ENCODE measurements around the gene ZNF683.

The ZNF683 gene

GRCh38 chr1:26327956-26328362 lies 44.6 kb downstream of the ZNF683 start:
- Histone ChIP-seq H3K4me3 (ENCODE audit: low read depth in 1 of 5, low read length in 5 of 5) (no peak overlapping the region), H3K36me3 (ENCODE audit: control insufficient read depth in 5 of 5, insufficient read depth in 5 of 5, low read length in 5 of 5) (no peaks in the 10 kb centered on the region), H3K9me3 (ENCODE audit: control insufficient read depth in 5 of 5, low read length in 5 of 5) (no peaks in the 10 kb centered on the region), H3K27ac (ENCODE audit: low read depth, low read length) (no peak overlapping the region), H3K9ac (ENCODE audit: low read length in 5 of 5) (no peak overlapping the region), H3K27me3 (ENCODE audit: control insufficient read depth in 5 of 5, insufficient read depth in 4 of 5, low read length in 5 of 5) (peaks cover 3 to 10% (median 7%) of the 10 kb centered on the region in 5 donors), H3K4me1 (ENCODE audit: control insufficient read depth in 5 of 5, insufficient read depth in 5 of 5, low read length in 5 of 5) (peaks cover 0 to 4% (median 4%) of the 10 kb centered on the region in 5 donors)

- H3K9me3 ChIP-seq (ENCODE audit: control insufficient read depth in 5 of 5, low read length in 5 of 5), result no peaks in the 10 kb centered on the region
- no peaks in the 10 kb centered on the region for H3K36me3 ChIP-seq (ENCODE audit: control insufficient read depth in 5 of 5, insufficient read depth in 5 of 5, low read length in 5 of 5)
- peaks cover 3 to 12% (median 8%) of the 10 kb centered on the region in 5 donors for H3K4me1 ChIP-seq (ENCODE audit: control insufficient read depth in 5 of 5, insufficient read depth in 5 of 5, low read length in 5 of 5)
- no peak overlapping the region for H3K9ac ChIP-seq (ENCODE audit: low read length in 5 of 5)
- H3K27me3 ChIP-seq (ENCODE audit: control insufficient read depth in 5 of 5, insufficient read depth in 4 of 5, low read length in 5 of 5), result peaks cover 0 to 5% (median 3%) of the 10 kb centered on the region in 5 donors
- H3K4me3 ChIP-seq (ENCODE audit: low read depth in 1 of 5, low read length in 5 of 5), result no peak overlapping the region
- H3K27ac ChIP-seq (ENCODE audit: low read depth, low read length), result no peak overlapping the region
Observed at GRCh38 chr1:26324550-26324949, 48.0 kb downstream of the ZNF683 start.

GRCh38 chr1:26323382-26323781 lies 49.2 kb downstream of the ZNF683 start:
- Histone ChIP-seq H3K9ac (ENCODE audit: low read length in 5 of 5) (no peak overlapping the region), H3K27me3 (ENCODE audit: control insufficient read depth in 5 of 5, insufficient read depth in 4 of 5, low read length in 5 of 5) (peaks cover 0 to 5% (median under 1%) of the 10 kb centered on the region in 5 donors), H3K27ac (ENCODE audit: low read depth, low read length) (no peak overlapping the region), H3K4me1 (ENCODE audit: control insufficient read depth in 5 of 5, insufficient read depth in 5 of 5, low read length in 5 of 5) (peaks cover 4 to 18% (median 8%) of the 10 kb centered on the region in 5 donors), H3K9me3 (ENCODE audit: control insufficient read depth in 5 of 5, low read length in 5 of 5) (no peaks in the 10 kb centered on the region), H3K4me3 (ENCODE audit: low read depth in 1 of 5, low read length in 5 of 5) (no peak overlapping the region), H3K36me3 (ENCODE audit: control insufficient read depth in 5 of 5, insufficient read depth in 5 of 5, low read length in 5 of 5) (no peaks in the 10 kb centered on the region)

- H3K4me1 ChIP-seq (ENCODE audit: control insufficient read depth in 5 of 5, insufficient read depth in 5 of 5, low read length in 5 of 5), result peaks cover 4 to 31% (median 13%) of the 10 kb centered on the region in 5 donors
- peaks cover 0 to 5% (median 0%) of the 10 kb centered on the region in 5 donors for H3K27me3 ChIP-seq (ENCODE audit: control insufficient read depth in 5 of 5, insufficient read depth in 4 of 5, low read length in 5 of 5)
- H3K27ac ChIP-seq (ENCODE audit: low read depth, low read length), result no peak overlapping the region
- H3K36me3 ChIP-seq (ENCODE audit: control insufficient read depth in 5 of 5, insufficient read depth in 5 of 5, low read length in 5 of 5), result no peaks in the 10 kb centered on the region
- H3K4me3 ChIP-seq (ENCODE audit: low read depth in 1 of 5, low read length in 5 of 5), result no peak overlapping the region
- H3K9me3 ChIP-seq (ENCODE audit: control insufficient read depth in 5 of 5, low read length in 5 of 5), result no peaks in the 10 kb centered on the region
- H3K9ac ChIP-seq (ENCODE audit: low read length in 5 of 5), result peak overlapping the region in 2 of 5 donors; percentile 3 to 25
Observed at GRCh38 chr1:26322042-26322331, 50.6 kb downstream of the ZNF683 start.

GRCh38 chr1:26321315-26322041 lies 51.1 kb downstream of the ZNF683 start:
- H3K27ac ChIP-seq (ENCODE audit: low read depth, low read length), result no peak overlapping the region
- peak overlapping the region in 2 of 5 donors; percentile 5 to 25 for H3K9ac ChIP-seq (ENCODE audit: low read length in 5 of 5)
- no peaks in the 10 kb centered on the region for H3K9me3 ChIP-seq (ENCODE audit: control insufficient read depth in 5 of 5, low read length in 5 of 5)
- no peaks in the 10 kb centered on the region for H3K36me3 ChIP-seq (ENCODE audit: control insufficient read depth in 5 of 5, insufficient read depth in 5 of 5, low read length in 5 of 5)
- H3K4me1 ChIP-seq (ENCODE audit: control insufficient read depth in 5 of 5, insufficient read depth in 5 of 5, low read length in 5 of 5), result peaks cover 4 to 34% (median 13%) of the 10 kb centered on the region in 5 donors
- H3K4me3 ChIP-seq (ENCODE audit: low read depth in 1 of 5, low read length in 5 of 5), result peak overlapping the region in 3 of 5 donors; percentile 13 to 40 (median 22)
- peaks cover 0 to 5% (median 0%) of the 10 kb centered on the region in 5 donors for H3K27me3 ChIP-seq (ENCODE audit: control insufficient read depth in 5 of 5, insufficient read depth in 4 of 5, low read length in 5 of 5)

- Histone ChIP-seq H3K36me3 (ENCODE audit: control insufficient read depth in 5 of 5, insufficient read depth in 5 of 5, low read length in 5 of 5) (no peaks in the 10 kb centered on the region), H3K4me3 (ENCODE audit: low read depth in 1 of 5, low read length in 5 of 5) (peak overlapping the region in 1 of 5 donors; percentile 40), H3K4me1 (ENCODE audit: control insufficient read depth in 5 of 5, insufficient read depth in 5 of 5, low read length in 5 of 5) (peaks cover 4 to 35% (median 13%) of the 10 kb centered on the region in 5 donors), H3K9ac (ENCODE audit: low read length in 5 of 5) (peak overlapping the region in 1 of 5 donors; percentile 5), H3K27ac (ENCODE audit: low read depth, low read length) (no peak overlapping the region), H3K27me3 (ENCODE audit: control insufficient read depth in 5 of 5, insufficient read depth in 4 of 5, low read length in 5 of 5) (peaks cover 0 to 5% (median 0%) of the 10 kb centered on the region in 5 donors), H3K9me3 (ENCODE audit: control insufficient read depth in 5 of 5, low read length in 5 of 5) (no peaks in the 10 kb centered on the region)
Observed at GRCh38 chr1:26320896-26321295, 51.7 kb downstream of the ZNF683 start.

- no peak overlapping the region for H3K27ac ChIP-seq (ENCODE audit: low read depth, low read length)
- H3K27me3 ChIP-seq (ENCODE audit: control insufficient read depth in 5 of 5, insufficient read depth in 4 of 5, low read length in 5 of 5), result peaks cover 0 to 5% (median 0%) of the 10 kb centered on the region in 5 donors
- H3K36me3 ChIP-seq (ENCODE audit: control insufficient read depth in 5 of 5, insufficient read depth in 5 of 5, low read length in 5 of 5), result no peaks in the 10 kb centered on the region
- H3K9me3 ChIP-seq (ENCODE audit: control insufficient read depth in 5 of 5, low read length in 5 of 5), result no peaks in the 10 kb centered on the region
- peaks cover 9 to 48% (median 25%) of the 10 kb centered on the region in 5 donors for H3K4me1 ChIP-seq (ENCODE audit: control insufficient read depth in 5 of 5, insufficient read depth in 5 of 5, low read length in 5 of 5)
- peak overlapping the region in 2 of 5 donors; percentile 28 for H3K4me3 ChIP-seq (ENCODE audit: low read depth in 1 of 5, low read length in 5 of 5)
- peak overlapping the region in 3 of 5 donors; percentile 1 to 21 (median 2) for H3K9ac ChIP-seq (ENCODE audit: low read length in 5 of 5)
Observed at GRCh38 chr1:26318338-26319064, 54.0 kb downstream of the ZNF683 start.

GRCh38 chr1:26317612-26318337 lies 54.8 kb downstream of the ZNF683 start, which contains the start of gene CD52:
Gene CD52 (plus strand): TSS chr1:26317958. CDS start chr1:26318018, 60 bp downstream.
- Histone ChIP-seq H3K4me3 (ENCODE audit: low read depth in 1 of 5, low read length in 5 of 5) (peak within 1 kb of the TSS in 2 of 5 donors; percentile 28), H3K4me1 (ENCODE audit: control insufficient read depth in 5 of 5, insufficient read depth in 5 of 5, low read length in 5 of 5) (peaks cover 9 to 48% (median 25%) of the 10 kb centered on the region in 5 donors), H3K9me3 (ENCODE audit: control insufficient read depth in 5 of 5, low read length in 5 of 5) (no peaks in the 10 kb centered on the region), H3K27me3 (ENCODE audit: control insufficient read depth in 5 of 5, insufficient read depth in 4 of 5, low read length in 5 of 5) (peaks cover 0 to 5% (median 0%) of the 10 kb centered on the region in 5 donors), H3K9ac (ENCODE audit: low read length in 5 of 5) (peak within 1 kb of the TSS in 3 of 5 donors; percentile 1 to 25 (median 2)), H3K27ac (ENCODE audit: low read depth, low read length) (no peak within 1 kb of the TSS), H3K36me3 (ENCODE audit: control insufficient read depth in 5 of 5, insufficient read depth in 5 of 5, low read length in 5 of 5) (no peaks in the 10 kb centered on the region)

GRCh38 chr1:26317146-26317545 lies 55.4 kb downstream of the ZNF683 start:
- H3K4me3 ChIP-seq (ENCODE audit: low read depth in 1 of 5, low read length in 5 of 5), result no peak overlapping the region
- peaks cover 0 to 5% (median 0%) of the 10 kb centered on the region in 5 donors for H3K27me3 ChIP-seq (ENCODE audit: control insufficient read depth in 5 of 5, insufficient read depth in 4 of 5, low read length in 5 of 5)
- no peak overlapping the region for H3K27ac ChIP-seq (ENCODE audit: low read depth, low read length)
- peak overlapping the region in 1 of 5 donors; percentile 4 for H3K9ac ChIP-seq (ENCODE audit: low read length in 5 of 5)
- H3K4me1 ChIP-seq (ENCODE audit: control insufficient read depth in 5 of 5, insufficient read depth in 5 of 5, low read length in 5 of 5), result peaks cover 9 to 48% (median 25%) of the 10 kb centered on the region in 5 donors
- H3K36me3 ChIP-seq (ENCODE audit: control insufficient read depth in 5 of 5, insufficient read depth in 5 of 5, low read length in 5 of 5), result no peaks in the 10 kb centered on the region
- H3K9me3 ChIP-seq (ENCODE audit: control insufficient read depth in 5 of 5, low read length in 5 of 5), result no peaks in the 10 kb centered on the region

All from subcutaneous abdominal adipose tissue (tissue), 5 donors.